Measurements from ENCODE around the gene ITPR3.

Gene ITPR3

DNA sequence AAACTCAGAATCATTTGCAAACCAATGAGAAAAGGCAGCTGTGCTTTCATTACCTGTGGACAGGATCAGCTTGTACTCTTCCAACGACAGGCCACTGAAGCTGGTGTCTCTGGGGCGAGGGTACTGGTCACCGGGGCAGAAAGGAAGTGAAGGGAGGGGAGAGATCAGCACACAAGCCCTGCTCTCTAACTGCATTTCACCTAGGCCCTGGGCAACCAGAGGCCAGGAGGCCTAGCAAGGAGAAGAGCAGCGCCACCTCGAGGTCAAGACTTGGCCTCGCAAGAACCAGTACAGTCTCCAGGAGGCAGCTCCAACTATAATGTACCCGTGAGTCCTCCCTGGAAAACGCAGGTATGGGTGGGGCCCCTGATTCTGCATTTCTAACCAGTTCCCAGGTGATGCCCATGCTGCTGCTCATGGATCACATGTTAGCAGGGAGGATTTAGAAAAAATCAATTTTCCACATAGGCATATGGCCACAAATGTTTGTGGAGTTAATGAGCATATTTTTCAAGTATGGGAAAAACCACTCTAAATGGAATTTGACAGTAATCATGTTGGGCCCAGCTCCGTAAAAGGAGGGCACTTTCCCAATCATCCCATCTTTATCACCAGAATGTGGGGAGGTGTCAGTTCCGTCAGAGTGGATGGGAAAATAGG, 79.4 kb downstream of the ITPR3 start:
- H3K36me3 ChIP-seq (ENCODE audit: insufficient read depth, low read length) = peaks cover 3% of the 10 kb centered on the region; the same call in 1 of the 2 replicates
- H3K4me1 ChIP-seq (ENCODE audit: control insufficient read depth, insufficient read depth, low read length, unreplicated experiment) = peaks cover 22% of the 10 kb centered on the region
- no peak overlapping the region for H3K4me3 ChIP-seq (ENCODE audit: low read depth, low read length)
- H3K27ac ChIP-seq (ENCODE audit: low read depth, low read length) = no peak overlapping the region
- H2AFZ ChIP-seq (ENCODE audit: low read length, unreplicated experiment) = no peak overlapping the region
- no peaks in the 10 kb centered on the region for H3K27me3 ChIP-seq (ENCODE audit: insufficient read depth, low read length)
- H3K79me2 ChIP-seq (ENCODE audit: control insufficient read depth, insufficient read depth, low read length, unreplicated experiment) = no peaks in the 10 kb centered on the region

DNA sequence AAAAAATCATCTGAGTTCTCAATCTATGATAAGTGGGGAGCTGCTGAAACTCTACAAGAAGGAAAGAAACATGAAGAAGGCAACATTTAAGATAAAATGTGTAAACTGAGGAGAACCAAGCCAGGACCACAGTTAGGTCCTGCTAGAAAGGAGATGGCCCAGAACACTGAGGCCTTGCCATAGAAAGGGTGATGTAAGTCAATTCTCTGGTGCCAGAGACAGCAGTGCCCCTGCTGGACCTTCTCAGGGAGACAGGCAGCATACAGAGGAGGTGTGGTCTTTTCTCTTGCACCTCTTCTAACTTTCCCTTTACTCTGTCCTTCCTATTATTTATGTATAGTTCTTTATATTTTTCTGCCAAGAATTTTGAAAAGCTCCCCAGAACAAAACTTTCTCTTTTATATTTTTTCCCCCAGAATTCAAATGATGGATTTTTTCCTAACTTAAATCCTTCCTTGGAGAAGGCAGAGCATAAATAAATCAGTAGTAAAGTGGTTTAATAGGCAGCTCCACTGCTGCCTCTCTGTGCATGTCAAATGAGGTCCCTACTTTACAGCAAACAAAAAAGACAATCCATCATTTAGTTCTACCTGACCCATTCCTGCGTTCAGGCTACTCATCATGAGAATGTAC, 81.3 kb downstream of the ITPR3 start:
- H3K36me3 ChIP-seq (ENCODE audit: insufficient read depth, low read length) = no peaks in the 10 kb centered on the region
- H3K27me3 ChIP-seq (ENCODE audit: insufficient read depth, low read length) = no peaks in the 10 kb centered on the region
- H3K27ac ChIP-seq (ENCODE audit: low read depth, low read length) = no peak overlapping the region
- peaks cover 3% of the 10 kb centered on the region for H3K4me1 ChIP-seq (ENCODE audit: control insufficient read depth, insufficient read depth, low read length, unreplicated experiment)
- H3K4me3 ChIP-seq (ENCODE audit: low read depth, low read length) = no peak overlapping the region
- H3K79me2 ChIP-seq (ENCODE audit: control insufficient read depth, insufficient read depth, low read length, unreplicated experiment) = no peaks in the 10 kb centered on the region
- no peak overlapping the region for H2AFZ ChIP-seq (ENCODE audit: low read length, unreplicated experiment)

DNA sequence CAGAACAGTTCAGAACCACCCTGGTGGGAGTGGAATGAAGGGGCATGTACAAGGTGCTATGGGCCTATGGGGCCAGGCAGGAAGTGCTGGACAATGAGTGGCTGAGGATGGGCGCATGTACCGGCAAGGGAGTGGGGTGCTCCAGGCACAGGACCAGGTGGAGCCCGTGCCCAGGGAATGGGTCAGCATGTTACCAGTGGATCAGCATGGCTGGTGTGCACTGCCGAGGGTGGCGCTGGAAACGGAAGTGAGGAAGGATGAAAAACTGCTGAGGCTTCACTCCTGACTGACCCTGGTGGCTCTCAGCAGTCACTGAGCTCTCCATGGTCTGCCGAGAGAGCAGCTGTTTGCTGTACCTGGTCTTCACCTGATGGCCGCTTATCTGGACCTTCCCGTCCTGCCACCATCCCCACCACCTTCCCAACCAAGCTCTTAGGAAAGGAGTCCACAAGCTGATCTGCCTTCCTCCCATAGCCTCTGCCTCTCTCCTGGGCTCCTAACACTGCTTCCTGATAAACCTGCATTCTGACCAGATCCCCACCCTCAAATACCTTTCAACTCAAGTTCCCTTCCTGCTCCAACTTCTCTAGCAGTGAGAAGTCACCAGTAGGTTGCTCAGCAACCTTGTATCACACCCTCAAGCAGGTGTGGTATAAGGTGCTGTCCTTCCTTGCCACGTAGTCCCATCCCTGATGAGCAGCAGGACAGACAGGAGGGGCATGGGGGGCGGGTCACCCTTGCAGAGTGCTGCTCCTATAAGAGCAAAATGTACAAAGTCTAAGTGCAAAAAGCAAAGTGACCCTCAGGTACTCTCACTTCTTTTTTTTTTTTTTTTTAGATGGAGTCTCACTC, 83.3 kb downstream of the ITPR3 start:
- Histone ChIP-seq H3K4me3 (ENCODE audit: low read depth, low read length) (no peak overlapping the region), H3K36me3 (ENCODE audit: insufficient read depth, low read length) (0 out of 2 replicates have a peak, but pooled peaks cover 6% of the 10 kb centered on the region), H3K79me2 (ENCODE audit: control insufficient read depth, insufficient read depth, low read length, unreplicated experiment) (peaks cover 7% of the 10 kb centered on the region), H3K27me3 (ENCODE audit: insufficient read depth, low read length) (no peaks in the 10 kb centered on the region), H3K27ac (ENCODE audit: low read depth, low read length) (no peak overlapping the region), H3K4me1 (ENCODE audit: control insufficient read depth, insufficient read depth, low read length, unreplicated experiment) (no peaks in the 10 kb centered on the region), H2AFZ (ENCODE audit: low read length, unreplicated experiment) (no peak overlapping the region)

DNA sequence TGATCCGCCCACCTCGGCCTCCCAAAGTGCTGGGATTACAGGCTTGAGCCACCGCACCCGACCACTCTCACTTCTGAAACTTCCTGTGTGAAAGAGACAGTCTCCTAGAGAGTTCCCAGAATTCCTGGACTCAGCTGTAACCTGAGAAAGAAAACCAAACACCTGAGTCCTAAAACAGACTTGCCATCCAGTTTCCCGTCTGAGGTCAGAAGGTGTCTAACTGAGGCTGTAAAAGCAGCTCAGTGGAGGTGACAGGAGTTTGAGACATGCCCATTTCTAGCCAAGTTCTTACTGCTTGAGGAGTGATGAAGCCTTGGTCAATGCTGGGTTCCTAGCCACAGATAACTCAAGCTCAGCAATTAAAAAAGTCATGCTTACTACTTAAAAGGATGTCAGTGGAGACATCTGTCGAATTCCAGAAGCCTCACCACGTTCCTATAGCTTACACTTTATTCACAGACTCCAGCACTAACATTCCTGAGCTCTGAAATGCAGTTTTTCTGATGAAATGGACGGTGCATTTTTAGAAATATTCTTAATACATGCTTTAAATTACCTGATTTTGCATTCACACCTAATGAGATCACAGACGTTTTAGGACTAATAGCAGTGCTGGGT, 84.3 kb downstream of the ITPR3 start:
- no peak overlapping the region for H2AFZ ChIP-seq (ENCODE audit: low read length, unreplicated experiment)
- peaks cover 7% of the 10 kb centered on the region for H3K4me1 ChIP-seq (ENCODE audit: control insufficient read depth, insufficient read depth, low read length, unreplicated experiment)
- H3K27ac ChIP-seq (ENCODE audit: low read depth, low read length) = no peak overlapping the region
- H3K36me3 ChIP-seq (ENCODE audit: insufficient read depth, low read length) = 0 out of 2 replicates have a peak, but pooled peaks cover 6% of the 10 kb centered on the region
- H3K4me3 ChIP-seq (ENCODE audit: low read depth, low read length) = no peak overlapping the region
- no peaks in the 10 kb centered on the region for H3K27me3 ChIP-seq (ENCODE audit: insufficient read depth, low read length)
- peaks cover 16% of the 10 kb centered on the region for H3K79me2 ChIP-seq (ENCODE audit: control insufficient read depth, insufficient read depth, low read length, unreplicated experiment)

DNA sequence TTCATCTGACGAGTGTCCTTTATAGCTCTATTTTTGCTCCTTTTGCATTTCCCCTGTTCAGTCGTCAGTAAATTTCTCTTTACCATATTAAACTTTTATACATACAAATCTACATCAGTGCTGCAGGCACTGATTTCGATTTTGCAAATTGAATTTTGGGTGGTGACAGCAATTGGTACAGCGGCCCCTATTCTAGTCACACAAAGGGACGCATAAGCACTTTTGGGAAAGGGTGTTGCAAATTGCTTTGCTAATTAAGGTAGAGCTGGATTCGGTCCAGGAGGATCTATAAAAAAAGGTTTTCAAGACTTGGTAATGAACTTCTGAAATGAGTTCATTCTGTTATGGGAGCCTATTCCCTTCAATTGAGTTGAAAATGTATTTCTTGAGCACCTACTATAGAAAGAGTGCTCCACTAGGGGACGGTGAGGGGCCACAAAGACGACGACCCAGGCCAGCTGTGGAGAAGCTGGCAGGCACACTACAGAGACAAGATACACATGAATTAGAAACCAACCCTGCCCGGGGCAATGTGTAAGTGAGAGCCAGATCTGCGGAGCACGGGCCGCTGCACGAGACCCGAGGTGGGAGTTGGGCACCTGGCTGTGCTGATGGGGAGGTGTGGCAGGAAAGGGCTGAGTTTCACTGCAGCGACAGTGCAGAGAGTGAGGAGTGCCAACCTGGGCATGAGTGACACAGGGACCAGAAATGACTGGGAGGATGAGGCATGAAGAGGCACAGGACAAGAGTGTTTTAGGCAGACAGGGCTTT, 85.0 kb downstream of the ITPR3 start:
- H3K27ac ChIP-seq (ENCODE audit: low read depth, low read length) = no peak overlapping the region
- H3K4me3 ChIP-seq (ENCODE audit: low read depth, low read length) = no peak overlapping the region
- H2AFZ ChIP-seq (ENCODE audit: low read length, unreplicated experiment) = no peak overlapping the region
- H3K4me1 ChIP-seq (ENCODE audit: control insufficient read depth, insufficient read depth, low read length, unreplicated experiment) = peaks cover 12% of the 10 kb centered on the region
- peaks cover 24% of the 10 kb centered on the region for H3K79me2 ChIP-seq (ENCODE audit: control insufficient read depth, insufficient read depth, low read length, unreplicated experiment)
- no peaks in the 10 kb centered on the region for H3K27me3 ChIP-seq (ENCODE audit: insufficient read depth, low read length)
- 0 out of 2 replicates have a peak, but pooled peaks cover 6% of the 10 kb centered on the region for H3K36me3 ChIP-seq (ENCODE audit: insufficient read depth, low read length)

DNA sequence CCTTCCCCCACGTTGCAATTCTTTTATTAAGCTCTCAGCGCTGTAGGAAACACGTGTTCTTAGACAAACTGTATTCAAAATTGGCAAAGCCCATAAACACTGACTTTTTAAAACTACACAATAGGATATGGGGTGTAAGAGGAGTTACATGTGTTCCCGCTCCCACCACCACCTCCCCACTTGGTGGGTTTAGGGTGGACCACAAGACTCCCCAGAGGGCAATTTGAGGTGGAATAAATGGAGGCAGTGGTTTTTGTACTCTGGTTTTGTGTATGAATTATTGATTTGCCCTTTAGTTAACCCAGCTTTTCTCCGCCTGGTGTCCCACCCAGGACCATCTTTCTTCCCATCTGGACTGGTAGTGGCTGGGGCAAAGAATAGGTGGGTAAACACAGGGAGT, 86.6 kb downstream of the ITPR3 start:
- Histone ChIP-seq H3K27me3 (ENCODE audit: insufficient read depth, low read length) (no peaks in the 10 kb centered on the region), H2AFZ (ENCODE audit: low read length, unreplicated experiment) (no peak overlapping the region), H3K36me3 (ENCODE audit: insufficient read depth, low read length) (0 out of 2 replicates have a peak, but pooled peaks cover 6% of the 10 kb centered on the region), H3K79me2 (ENCODE audit: control insufficient read depth, insufficient read depth, low read length, unreplicated experiment) (peaks cover 24% of the 10 kb centered on the region), H3K4me3 (ENCODE audit: low read depth, low read length) (no peak overlapping the region), H3K4me1 (ENCODE audit: control insufficient read depth, insufficient read depth, low read length, unreplicated experiment) (peaks cover 12% of the 10 kb centered on the region), H3K27ac (ENCODE audit: low read depth, low read length) (no peak overlapping the region)

DNA sequence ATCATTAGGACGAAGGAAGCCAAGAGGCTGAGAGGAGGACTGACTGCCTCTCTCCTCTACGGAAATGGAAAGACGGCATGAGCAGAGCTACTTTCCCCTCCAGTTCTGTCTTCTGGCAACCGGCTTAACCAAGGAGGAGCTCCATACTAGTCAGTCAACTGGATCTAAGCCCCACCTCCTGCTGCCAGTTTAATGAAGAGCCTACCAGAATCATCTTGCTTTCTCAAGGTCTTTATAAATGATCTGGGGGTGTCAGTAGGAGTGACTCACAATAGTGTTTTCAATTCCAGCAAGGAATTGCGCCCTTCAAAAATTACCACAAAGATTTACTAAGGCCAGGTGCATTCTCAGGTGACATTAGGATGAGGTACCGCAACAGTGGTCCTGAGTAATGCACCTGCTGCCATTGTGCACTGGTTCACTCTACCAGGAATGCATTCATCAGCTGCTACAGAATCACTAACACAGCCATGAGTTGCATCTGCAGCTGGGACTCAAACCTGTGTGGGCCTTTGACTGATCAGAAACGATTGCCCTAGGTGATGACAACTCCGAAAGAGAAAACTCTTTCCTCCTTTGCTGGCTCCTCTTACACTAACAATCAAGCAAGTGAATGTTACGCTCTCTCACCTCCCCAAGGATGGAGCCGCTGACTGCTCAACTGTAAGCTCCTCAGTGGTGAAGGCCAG, 87.5 kb downstream of the ITPR3 start:
- Histone ChIP-seq H3K79me2 (ENCODE audit: control insufficient read depth, insufficient read depth, low read length, unreplicated experiment) (peaks cover 24% of the 10 kb centered on the region), H3K27ac (ENCODE audit: low read depth, low read length) (no peak overlapping the region), H2AFZ (ENCODE audit: low read length, unreplicated experiment) (no peak overlapping the region), H3K4me3 (ENCODE audit: low read depth, low read length) (no peak overlapping the region), H3K27me3 (ENCODE audit: insufficient read depth, low read length) (no peaks in the 10 kb centered on the region), H3K4me1 (ENCODE audit: control insufficient read depth, insufficient read depth, low read length, unreplicated experiment) (peaks cover 12% of the 10 kb centered on the region), H3K36me3 (ENCODE audit: insufficient read depth, low read length) (0 out of 2 replicates have a peak, but pooled peaks cover 6% of the 10 kb centered on the region)

DNA sequence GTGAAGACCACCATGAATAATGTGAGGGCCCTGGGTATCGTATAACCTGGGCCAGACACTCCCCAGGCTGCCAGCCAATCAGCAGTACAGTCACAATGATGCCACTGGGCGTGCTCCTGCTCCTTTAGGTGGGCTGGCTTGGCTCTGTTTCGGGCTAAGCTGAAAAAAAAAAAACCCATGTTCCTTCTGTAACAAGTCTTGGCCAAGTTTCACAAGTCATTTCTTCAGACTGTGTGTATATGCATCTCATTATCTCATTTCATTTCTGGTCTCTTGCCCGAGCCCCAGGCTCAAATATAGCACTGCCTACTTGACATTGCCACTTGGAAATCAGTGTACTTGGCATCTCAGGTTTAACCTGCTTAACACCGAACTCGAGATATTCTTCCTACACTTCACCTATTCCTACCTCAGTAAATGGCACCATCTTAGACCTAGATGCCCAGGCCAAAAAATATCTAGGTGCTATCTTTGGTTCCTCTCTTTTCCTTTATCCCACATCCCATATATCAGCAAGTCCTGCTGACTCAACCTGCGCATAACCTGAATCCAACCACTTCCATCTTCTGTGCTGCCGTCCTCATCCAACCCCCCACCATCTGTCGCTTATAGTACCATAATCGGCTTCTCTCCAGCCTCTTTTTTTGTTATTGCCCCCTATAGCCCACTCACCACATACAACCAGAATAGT, 88.6 kb downstream of the ITPR3 start:
- Histone ChIP-seq H3K36me3 (ENCODE audit: insufficient read depth, low read length) (0 out of 2 replicates have a peak, but pooled peaks cover 6% of the 10 kb centered on the region), H3K27me3 (ENCODE audit: insufficient read depth, low read length) (no peaks in the 10 kb centered on the region), H2AFZ (ENCODE audit: low read length, unreplicated experiment) (no peak overlapping the region), H3K4me3 (ENCODE audit: low read depth, low read length) (peak overlapping the region; percentile 80; the same call in 1 of the 2 replicates), H3K27ac (ENCODE audit: low read depth, low read length) (no peak overlapping the region), H3K4me1 (ENCODE audit: control insufficient read depth, insufficient read depth, low read length, unreplicated experiment) (peaks cover 12% of the 10 kb centered on the region), H3K79me2 (ENCODE audit: control insufficient read depth, insufficient read depth, low read length, unreplicated experiment) (peaks cover 24% of the 10 kb centered on the region)

All from ACC112 (cell line).